HepG2 (cell line): ENCODE data around the gene SUPT6H. TPM values are rescaled to one million over a fixed set of nuclear protein-coding genes. Genes with fewer than 3 reads are reported as not detected.

Experiments
- BCL6 ChIP-seq: IDR thresholded peaks from 2 replicates; pipeline ENCODE4 v1.6.1; 2016; ENCODE audit warnings: missing genetic modification reagents, missing compliant biosample characterization
- GTF3A ChIP-seq: sonication (generic); formaldehyde crosslinking; conservative IDR thresholded peaks from 2 replicates; pipeline ENCODE4 v1.4.0; 2020; ENCODE audit warnings: mild to moderate bottlenecking, missing genetic modification reagents
- MXD3 ChIP-seq: IDR thresholded peaks from 2 replicates; pipeline ENCODE4 v1.6.1; 2016; ENCODE audit warnings: mild to moderate bottlenecking, missing biosample characterization, missing genetic modification reagents
- ZHX2 ChIP-seq, 2 experiments: sonication (generic) in 1 of 2; formaldehyde crosslinking in 1 of 2; IDR thresholded peaks; 2 replicates each; pipeline versions ENCODE4 v1.6.1 to v1.9.0; 2014 to 2022; ENCODE audit warnings: antibody characterized with exemption in 1 of 2, borderline replicate concordance in 1 of 2, inconsistent platforms in 1 of 2, low read depth in 1 of 2, missing genetic modification reagents in 1 of 2
- ZNF143 ChIP-seq: sonication (generic); formaldehyde crosslinking; IDR thresholded peaks from 2 replicates; pipeline ENCODE4 v1.4.0; 2020; ENCODE audit warnings: missing genetic modification reagents
- ZNF367 ChIP-seq: sonication (generic); formaldehyde crosslinking; IDR thresholded peaks from 2 replicates; pipeline ENCODE4 v1.4.0; 2020; ENCODE audit warnings: missing genetic modification reagents, borderline replicate concordance
- ZNF530 ChIP-seq: sonication (generic); formaldehyde crosslinking; IDR thresholded peaks from 2 replicates; pipeline ENCODE4 v1.5.0; 2020; ENCODE audit warnings: low read depth, mild to moderate bottlenecking, missing genetic modification reagents
- ZNF546 ChIP-seq: sonication (generic); formaldehyde crosslinking; conservative IDR thresholded peaks from 2 replicates; pipeline ENCODE4 v1.8.1; 2023; ENCODE audit warnings: mild to moderate bottlenecking, missing genetic modification reagents
- ZNF782 ChIP-seq: sonication (generic); formaldehyde crosslinking; IDR thresholded peaks from 2 replicates; pipeline ENCODE4 v1.4.0; 2020; ENCODE audit warnings: missing genetic modification reagents, mild to moderate bottlenecking, borderline replicate concordance
- polyA plus RNA-seq, 8 experiments: library from polyadenylated mRNA; depleted of rRNA in 3 of 8; stranded (reverse) in 7 of 8; unstranded in 1 of 8; fragments of >200 nt; fragmentation: Illumina TruSeq in 4 of 8; extraction: Trizol in 4 of 8; gene quantifications; 2 replicates each; pipeline versions ENCODE4 v1.2.1 to v1.2.3, GENCODE V29; 2011 to 2016; ENCODE audit warnings: low read depth in 4 of 8, missing spikeins in 1 of 8, mixed read lengths in 1 of 8; ENCODE audit not compliant: insufficient read depth in 1 of 8
- total RNA-seq, 5 experiments: library from RNA; depleted of rRNA; stranded (reverse); fragments of >200 nt; fragmentation: Illumina TruSeq; extraction: Trizol; gene quantifications; 2 replicates each; pipeline ENCODE4 v1.2.3, GENCODE V29; 2016; ENCODE audit warnings: low read depth in 1 of 5
- TF ChIP-seq, protein P1 (sequence below), 2 experiments: fragments of 450-650 bp in 1 of 2; sonication (generic) in 1 of 2; formaldehyde crosslinking in 1 of 2; IDR thresholded peaks; 2 replicates each; pipeline versions ENCODE4 v1.6.1 to v1.8.0; 2016 to 2022; ENCODE audit warnings: antibody characterized with exemption in 1 of 2, mild to moderate bottlenecking in 1 of 2, missing genetic modification reagents in 1 of 2

SUPT6H gene
- total and polyA plus RNA-seq, 2 of the 13 experiments (the other 11 are each of a cell fraction or from before 2014, with no cell fraction given): 32.7 to 39.9 TPM

GRCh38 chr17:28728364-28729200 is 66.6 kb downstream of the SUPT6H start, which contains the start of gene NEK8 (continued):
- TF ChIP-seq ZNF143 (CRISPR knock-in tag): no peak; the same call in 1 of the 2 replicates
- TF ChIP-seq, protein P1, sequence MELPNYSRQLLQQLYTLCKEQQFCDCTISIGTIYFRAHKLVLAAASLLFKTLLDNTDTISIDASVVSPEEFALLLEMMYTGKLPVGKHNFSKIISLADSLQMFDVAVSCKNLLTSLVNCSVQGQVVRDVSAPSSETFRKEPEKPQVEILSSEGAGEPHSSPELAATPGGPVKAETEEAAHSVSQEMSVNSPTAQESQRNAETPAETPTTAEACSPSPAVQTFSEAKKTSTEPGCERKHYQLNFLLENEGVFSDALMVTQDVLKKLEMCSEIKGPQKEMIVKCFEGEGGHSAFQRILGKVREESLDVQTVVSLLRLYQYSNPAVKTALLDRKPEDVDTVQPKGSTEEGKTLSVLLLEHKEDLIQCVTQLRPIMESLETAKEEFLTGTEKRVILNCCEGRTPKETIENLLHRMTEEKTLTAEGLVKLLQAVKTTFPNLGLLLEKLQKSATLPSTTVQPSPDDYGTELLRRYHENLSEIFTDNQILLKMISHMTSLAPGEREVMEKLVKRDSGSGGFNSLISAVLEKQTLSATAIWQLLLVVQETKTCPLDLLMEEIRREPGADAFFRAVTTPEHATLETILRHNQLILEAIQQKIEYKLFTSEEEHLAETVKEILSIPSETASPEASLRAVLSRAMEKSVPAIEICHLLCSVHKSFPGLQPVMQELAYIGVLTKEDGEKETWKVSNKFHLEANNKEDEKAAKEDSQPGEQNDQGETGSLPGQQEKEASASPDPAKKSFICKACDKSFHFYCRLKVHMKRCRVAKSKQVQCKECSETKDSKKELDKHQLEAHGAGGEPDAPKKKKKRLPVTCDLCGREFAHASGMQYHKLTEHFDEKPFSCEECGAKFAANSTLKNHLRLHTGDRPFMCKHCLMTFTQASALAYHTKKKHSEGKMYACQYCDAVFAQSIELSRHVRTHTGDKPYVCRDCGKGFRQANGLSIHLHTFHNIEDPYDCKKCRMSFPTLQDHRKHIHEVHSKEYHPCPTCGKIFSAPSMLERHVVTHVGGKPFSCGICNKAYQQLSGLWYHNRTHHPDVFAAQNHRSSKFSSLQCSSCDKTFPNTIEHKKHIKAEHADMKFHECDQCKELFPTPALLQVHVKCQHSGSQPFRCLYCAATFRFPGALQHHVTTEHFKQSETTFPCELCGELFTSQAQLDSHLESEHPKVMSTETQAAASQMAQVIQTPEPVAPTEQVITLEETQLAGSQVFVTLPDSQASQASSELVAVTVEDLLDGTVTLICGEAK (IDR thresholded peaks at IDR 0.05): no peak
- TF ChIP-seq, protein P1 (CRISPR knock-in tag; IDR thresholded peaks at IDR 0.05): no peak
- TF ChIP-seq BCL6 (CRISPR knock-in tag): no peak; the same call in 1 of the 2 replicates
- TF ChIP-seq MXD3 (CRISPR knock-in tag): no peak
- TF ChIP-seq ZHX2 (IDR thresholded peaks at IDR 0.05; ENCODE audit: low read depth): no peak; the same call in 1 of the 2 replicates
- no peak for TF ChIP-seq ZHX2 (CRISPR knock-in tag; IDR thresholded peaks at IDR 0.05; ENCODE audit: borderline replicate concordance)
- no peak for TF ChIP-seq ZNF367 (CRISPR knock-in tag)
- TF ChIP-seq ZNF530 (CRISPR knock-in tag): no peak
- TF ChIP-seq ZNF546 (CRISPR knock-in tag): no peak
- no peak for TF ChIP-seq GTF3A (CRISPR knock-in tag)
- TF ChIP-seq ZNF782 (CRISPR knock-in tag): peak; percentile 83; the same call in 1 of the 2 replicates
